Fibroblast of villous mesenchyme (primary cell): Measurements from ENCODE around the gene C2CD3. TPM values are rescaled to one million over a fixed set of nuclear protein-coding genes. Genes with fewer than 3 reads are reported as not detected.
A peak's percentile ranks its signal among the peaks of the same experiment; 100 is the strongest.

Source experiments
- DNase-seq: peaks from one replicate; pipeline ENCODE4 v3.0.0-alpha.2; 2010; ENCODE audit warnings: low read depth
- H3K4me3 ChIP-seq: 2 replicates; pipeline ENCODE4 v1.5.1; 2011; ENCODE audit warnings: low read depth, mild to moderate bottlenecking, low read length
- CTCF ChIP-seq: IDR thresholded peaks from 2 replicates; pipeline ENCODE4 v1.5.1; 2012; ENCODE audit warnings: low read depth, mild to moderate bottlenecking, low read length; ENCODE audit not compliant: insufficient read depth
- total RNA-seq: library from RNA; depleted of rRNA; stranded (reverse); fragments of >200 nt; gene quantifications from 2 replicates; pipeline ENCODE4 v1.2.3, GENCODE V29; 2012

Gene C2CD3
- total RNA-seq, 1 donor = 54.4 TPM

DNA sequence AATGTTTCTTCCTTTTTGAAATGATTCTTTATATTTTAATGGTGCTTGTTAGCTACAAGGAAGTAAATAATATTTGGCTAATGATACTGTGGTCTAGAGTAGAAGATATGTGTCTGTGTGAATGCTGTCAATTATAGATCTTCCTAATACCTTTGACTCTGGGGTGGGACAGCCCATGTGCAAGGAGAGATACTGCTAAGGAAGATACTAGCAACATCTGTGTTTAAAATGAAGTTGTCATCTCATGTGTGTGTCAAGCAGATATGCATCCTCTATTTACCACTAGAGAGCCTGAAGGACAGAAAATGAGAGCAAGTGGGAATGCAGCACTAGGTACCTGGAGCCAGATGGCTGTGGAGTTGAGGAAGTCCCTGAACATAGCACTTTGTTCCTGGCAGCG, 34.4 kb upstream of the C2CD3 start:
- no peak overlapping the region for H3K4me3 ChIP-seq
- no peak for TF ChIP-seq CTCF
- DNase-seq = no peak

DNA sequence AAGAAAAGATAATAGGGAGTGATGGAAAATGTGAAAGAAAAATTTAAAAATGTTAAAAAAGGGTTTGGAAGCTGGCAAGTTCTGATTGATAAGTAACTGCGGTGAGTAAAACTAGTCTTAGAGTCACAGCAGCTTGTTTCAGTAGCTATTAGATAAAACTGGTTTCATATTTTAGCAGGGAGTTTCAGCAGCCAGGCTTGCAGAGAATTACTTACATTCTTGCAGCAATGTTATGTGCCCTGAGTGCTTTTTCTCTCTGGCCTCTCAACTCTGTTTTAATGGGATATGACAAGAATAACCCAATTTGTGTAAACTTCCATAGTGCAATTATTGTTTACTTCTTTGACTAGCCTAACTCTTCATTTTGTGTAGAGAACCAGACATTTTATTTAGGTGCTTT, 33.9 kb upstream of the C2CD3 start:
- H3K4me3 ChIP-seq = no peak overlapping the region
- TF ChIP-seq CTCF = no peak
- DNase-seq = peak; percentile 57

- H3K4me3 ChIP-seq = no peak overlapping the region
- DNase-seq = no peak
- TF ChIP-seq CTCF = no peak
These were observed 33.2 kb upstream of the C2CD3 start for GRCh38 chr11:74203966-74204365.

DNA sequence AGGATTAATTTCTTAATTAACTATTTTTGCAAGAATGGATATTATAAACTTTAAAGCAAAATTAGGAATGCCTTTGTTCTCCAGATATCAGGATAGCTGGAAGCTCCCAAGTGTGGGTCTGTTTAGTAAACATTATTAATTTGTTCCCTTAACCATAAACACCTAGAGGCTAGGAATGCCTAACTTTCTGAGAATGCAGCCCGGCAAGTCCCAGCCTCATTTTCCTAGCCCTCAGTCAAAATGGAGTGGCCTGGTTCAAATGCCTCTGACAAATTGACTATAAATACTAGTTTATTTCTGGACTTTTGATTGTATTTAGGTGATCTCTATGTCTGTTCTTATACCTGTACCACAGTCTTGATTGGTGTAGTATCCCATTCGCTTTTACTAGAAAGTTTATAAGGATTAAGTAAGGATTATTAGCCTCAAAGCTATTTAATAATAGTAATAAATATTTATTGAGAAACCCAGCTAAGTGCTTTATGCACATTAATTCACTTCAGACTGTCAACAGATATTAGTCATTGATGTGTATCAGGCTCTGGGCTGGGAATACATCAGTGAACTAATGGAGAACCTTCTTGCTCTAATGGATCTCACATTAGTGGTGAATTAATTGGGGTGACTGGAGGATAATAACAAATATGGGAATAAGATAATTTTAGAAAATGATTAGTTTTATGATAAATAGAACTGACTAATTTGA, 26.1 kb upstream of the C2CD3 start:
- no peak for TF ChIP-seq CTCF

DNA sequence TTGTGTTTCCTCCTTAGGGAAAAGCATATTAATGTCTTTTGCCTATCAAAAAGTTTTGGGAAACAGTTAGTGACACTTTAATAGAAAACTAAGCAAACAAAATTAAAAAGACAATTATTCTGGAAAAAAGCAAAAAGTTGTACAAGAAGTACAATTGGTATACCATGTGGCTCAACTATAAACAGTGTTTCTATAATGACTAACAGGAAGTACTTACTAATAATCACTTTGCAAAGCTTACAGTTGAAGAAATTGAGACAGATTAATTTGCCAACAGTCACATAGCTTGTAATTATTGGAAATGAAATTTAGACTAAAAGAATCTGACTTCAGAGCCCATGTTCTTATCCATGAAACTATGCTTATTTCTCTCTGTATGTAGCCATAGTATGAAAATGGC, 25.0 kb upstream of the C2CD3 start:
- no peak for TF ChIP-seq CTCF
- no peak overlapping the region for H3K4me3 ChIP-seq
- DNase-seq = no peak

More for the DNA sequence above, 26.1 kb upstream of the C2CD3 start:
- H3K4me3 ChIP-seq = no peak overlapping the region
- DNase-seq = no peak

DNA sequence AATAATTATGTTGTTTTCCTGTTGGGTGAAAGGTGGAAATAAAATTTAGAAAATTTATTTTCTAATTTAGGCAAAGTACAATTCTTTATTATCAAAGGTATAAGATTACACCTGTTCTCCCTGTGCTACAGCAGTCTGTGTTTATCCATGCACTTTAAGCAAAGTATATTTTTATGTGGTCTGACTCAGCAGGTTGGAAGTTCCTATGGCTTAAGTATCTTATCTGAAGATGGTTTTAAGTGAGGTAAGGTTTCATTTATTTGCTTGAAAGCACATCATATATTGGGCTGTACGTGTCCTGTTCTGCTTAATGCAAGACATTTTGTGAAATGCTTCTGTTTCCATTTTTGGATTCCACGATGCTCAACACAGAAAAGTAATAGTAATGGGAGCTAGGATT, 14.9 kb upstream of the C2CD3 start:
- peak; percentile 79 for DNase-seq

More for the DNA sequence above, 14.9 kb upstream of the C2CD3 start:
- TF ChIP-seq CTCF = no peak
- H3K4me3 ChIP-seq = no peak overlapping the region
